GM10266 (cell line): ENCODE measurements around the gene DEPDC1B.

Experiments
- DNase-seq: peaks from one replicate; pipeline ENCODE4 v3.0.0; 2012; ENCODE audit errors: extremely low spot score
- CTCF ChIP-seq: IDR thresholded peaks from 2 replicates; pipeline ENCODE4 v1.5.1; 2012; ENCODE audit warnings: mild to moderate bottlenecking, low read depth; ENCODE audit not compliant: control insufficient read depth, insufficient read depth; ENCODE audit errors: missing control alignments

The DEPDC1B gene

GRCh38 chr5:60675286-60675685 is 24.7 kb downstream of the DEPDC1B start:
- no peak for TF ChIP-seq CTCF
- DNase-seq: no peak

DNA sequence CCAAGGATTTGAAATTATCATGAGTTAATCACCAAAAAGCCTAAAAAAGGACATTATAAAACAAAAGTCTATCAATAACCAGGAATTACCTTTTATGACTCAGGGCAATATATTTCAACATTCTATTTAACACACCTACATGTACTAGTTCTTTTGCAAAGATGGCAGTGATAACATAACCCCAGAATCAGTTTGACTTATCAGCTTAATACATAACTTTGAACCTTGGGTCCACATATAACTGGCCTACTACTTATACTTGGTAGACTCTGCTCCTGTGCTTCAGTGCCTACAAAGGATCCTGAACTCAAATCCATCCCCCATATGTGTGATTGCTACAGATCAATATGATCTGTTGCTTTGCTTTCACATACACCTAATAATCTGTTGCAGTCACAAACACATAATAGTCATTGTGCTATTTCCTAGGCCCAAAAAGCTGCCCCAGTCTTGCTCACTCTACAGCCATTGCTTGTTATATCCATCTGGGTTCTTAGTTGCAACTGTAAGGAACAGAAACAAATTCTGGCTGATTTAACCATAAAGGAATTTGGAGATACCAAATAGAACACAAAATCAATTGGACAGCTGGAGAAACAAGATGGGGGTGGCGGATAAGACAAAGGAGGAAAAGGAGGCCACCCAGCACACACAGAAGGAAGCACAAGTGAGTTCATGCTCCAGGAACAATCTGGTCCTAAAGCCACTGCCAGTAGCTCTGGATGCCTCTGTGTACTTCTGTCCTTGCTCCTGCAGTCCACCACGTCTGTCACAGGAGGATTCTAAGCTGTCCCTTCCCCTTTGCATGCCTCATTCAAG is 25.5 kb downstream of the DEPDC1B start:
- no peak for DNase-seq
- no peak for TF ChIP-seq CTCF

- no peak for DNase-seq
- no peak for TF ChIP-seq CTCF
Observed at GRCh38 chr5:60673334-60673733, 26.6 kb downstream of the DEPDC1B start.

DNA sequence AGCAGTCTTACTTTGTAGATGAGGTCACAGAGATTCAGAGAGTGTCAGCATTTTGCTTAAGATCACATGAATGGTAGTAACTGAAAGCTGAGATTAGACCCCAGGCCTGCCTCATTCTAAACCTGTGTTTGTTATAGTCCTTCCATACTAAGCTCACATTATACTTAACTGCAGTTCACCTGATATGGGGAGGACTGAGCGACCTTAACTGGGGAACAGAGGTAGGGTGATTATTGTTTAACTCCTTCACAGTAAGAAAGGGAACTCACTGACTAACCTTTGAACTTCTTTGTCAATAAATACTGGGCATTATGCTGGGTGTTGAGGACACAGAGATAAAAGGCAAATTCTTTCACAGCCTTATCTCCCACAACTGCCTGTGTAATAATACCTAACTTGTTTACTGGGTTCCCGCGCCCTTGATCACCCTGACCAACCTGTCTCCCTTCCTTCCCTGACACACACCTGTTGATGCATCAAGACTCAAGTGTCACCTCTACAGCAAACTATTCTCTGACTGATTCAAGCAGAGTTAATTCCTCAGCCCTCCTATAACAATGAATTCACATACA is 27.2 kb downstream of the DEPDC1B start:
- DNase-seq: no peak
- no peak for TF ChIP-seq CTCF

- no peak for DNase-seq
- TF ChIP-seq CTCF: no peak
Observed at GRCh38 chr5:60671899-60672692, 27.9 kb downstream of the DEPDC1B start.

DNA sequence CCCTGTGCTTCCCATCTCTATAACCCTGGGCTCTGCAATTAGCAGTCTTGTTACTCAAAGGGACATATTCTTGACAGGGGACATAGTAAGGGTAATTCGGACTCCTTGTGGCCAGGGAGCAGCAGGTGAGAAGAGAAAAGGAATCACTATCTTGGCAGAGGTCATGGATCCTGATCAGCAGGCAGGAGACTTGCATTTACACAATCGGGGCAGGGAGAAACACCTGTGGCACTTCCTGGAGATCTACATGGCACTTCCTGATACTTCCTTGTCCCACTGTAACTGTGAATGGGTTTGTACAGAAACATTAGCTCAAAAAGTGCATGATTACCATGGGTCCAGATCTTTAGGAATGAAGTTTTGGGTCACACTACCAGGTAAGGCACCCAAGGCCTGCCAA is 29.2 kb downstream of the DEPDC1B start:
- TF ChIP-seq CTCF: no peak
- no peak for DNase-seq

- no peak for DNase-seq
- TF ChIP-seq CTCF: peak; percentile 50
Observed at GRCh38 chr5:60668686-60669304, 31.2 kb downstream of the DEPDC1B start.
